ENCODE results near the gene PARD6B. TPM values are rescaled to one million over a fixed set of nuclear protein-coding genes. Genes with fewer than 3 reads are reported as not detected.

Gene PARD6B
- total and polyA plus RNA-seq, 10 donors, result 0.97 to 7.5 (median 4.1) TPM

DNA sequence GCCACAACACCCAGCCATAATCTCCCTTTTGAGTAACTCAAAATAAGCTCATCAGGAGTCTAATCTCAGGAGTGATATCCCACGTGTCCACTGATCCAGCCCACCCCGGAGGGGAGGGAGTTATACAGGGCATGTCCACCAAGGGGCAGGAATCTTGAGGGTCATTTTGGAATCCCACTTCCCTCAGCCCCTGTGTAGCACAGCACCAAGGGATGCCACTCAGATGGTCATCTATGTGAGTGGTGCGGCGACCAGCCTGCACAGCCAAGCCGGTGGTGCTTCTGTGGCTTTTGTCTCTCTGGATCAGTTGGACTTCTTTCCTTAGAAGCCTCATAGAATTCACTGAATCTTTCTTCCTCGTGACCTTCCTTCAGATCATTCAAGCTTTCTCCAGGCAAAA lies 52.5 kb downstream of the PARD6B start:
- H3K27me3 ChIP-seq (replicated peaks in 1 of 7), result no peaks in the 10 kb centered on the region
- H3K4me1 ChIP-seq, result peaks cover 0 to 8% (median 0%) of the 10 kb centered on the region in 6 donors
- 79 to 93% (median 90%) methylated on average over 6 of the region's 6 CpGs for WGBS, 5 donors
- H3K4me3 ChIP-seq, result no peak overlapping the region
- H3K9me3 ChIP-seq, result no peaks in the 10 kb centered on the region
- TF ChIP-seq POLR2A (IDR thresholded peaks at IDR 0.05) (no peak), CTCF (IDR thresholded peaks at IDR 0.05 in 8 of 11, conservative IDR thresholded peaks at IDR 0.05 in 3 of 11) (no peak), POLR2AphosphoS5 (IDR thresholded peaks at IDR 0.05) (no peak)
- H3K27ac ChIP-seq, result no peak overlapping the region
- intact Hi-C loops (cut with DNase I; ENCODE audit: low total_unique reads), result no loop called here
- no peaks in the 10 kb centered on the region for H3K36me3 ChIP-seq
- peak; percentile 35 for DNase-seq

- Histone ChIP-seq H3K36me3 (no peaks in the 10 kb centered on the region), H3K9me3 (no peaks in the 10 kb centered on the region), H3K4me3 (no peak overlapping the region), H3K27ac (no peak overlapping the region), H3K4me1 (peaks cover 0 to 11% (median 0%) of the 10 kb centered on the region in 6 donors), H3K27me3 (replicated peaks in 1 of 7) (no peaks in the 10 kb centered on the region)
- no peak for DNase-seq
- TF ChIP-seq CTCF (IDR thresholded peaks at IDR 0.05 in 8 of 11, conservative IDR thresholded peaks at IDR 0.05 in 3 of 11) (no peak), POLR2A (IDR thresholded peaks at IDR 0.05) (no peak), POLR2AphosphoS5 (IDR thresholded peaks at IDR 0.05) (no peak)
- WGBS, 5 donors, result 59 to 72% (median 64%) methylated on average over 4 of the region's 4 CpGs
- intact Hi-C loops (cut with DNase I; ENCODE audit: low total_unique reads), result no loop called here
These were observed 53.1 kb downstream of the PARD6B start for GRCh38 chr20:50784464-50784863.

- 84 to 96% (median 94%) methylated on average over 9 of the region's 9 CpGs for WGBS, 5 donors
- Histone ChIP-seq H3K27ac (no peak overlapping the region), H3K4me3 (no peak overlapping the region), H3K27me3 (replicated peaks in 1 of 7) (no peaks in the 10 kb centered on the region), H3K36me3 (no peaks in the 10 kb centered on the region), H3K4me1 (peaks cover 0 to 23% (median 12%) of the 10 kb centered on the region in 6 donors), H3K9me3 (no peaks in the 10 kb centered on the region)
- intact Hi-C loops (cut with DNase I; ENCODE audit: low total_unique reads), result no loop called here
- DNase-seq, result peak; percentile 22
- no peak for TF ChIP-seq POLR2A (IDR thresholded peaks at IDR 0.05)
- TF ChIP-seq POLR2AphosphoS5 (IDR thresholded peaks at IDR 0.05), result no peak
- TF ChIP-seq CTCF (IDR thresholded peaks at IDR 0.05 in 8 of 11, conservative IDR thresholded peaks at IDR 0.05 in 3 of 11), result no peak
These were observed 55.3 kb downstream of the PARD6B start for GRCh38 chr20:50786703-50787102.

GRCh38 chr20:50787181-50787580 lies 55.8 kb downstream of the PARD6B start:
- TF ChIP-seq CTCF (IDR thresholded peaks at IDR 0.05 in 8 of 11, conservative IDR thresholded peaks at IDR 0.05 in 3 of 11) (no peak), POLR2A (IDR thresholded peaks at IDR 0.05) (no peak), POLR2AphosphoS5 (IDR thresholded peaks at IDR 0.05) (no peak)
- 81 to 96% (median 93%) methylated on average over 2 of the region's 2 CpGs for WGBS, 5 donors
- intact Hi-C loops (cut with DNase I; ENCODE audit: low total_unique reads), result no loop called here
- Histone ChIP-seq H3K9me3 (no peaks in the 10 kb centered on the region), H3K27ac (no peak overlapping the region), H3K36me3 (no peaks in the 10 kb centered on the region), H3K4me3 (no peak overlapping the region), H3K27me3 (replicated peaks in 1 of 7) (no peaks in the 10 kb centered on the region), H3K4me1 (peaks cover 0 to 23% (median 12%) of the 10 kb centered on the region in 6 donors)
- no peak for DNase-seq

All from spleen (tissue), 11 donors.